Large intestine (tissue), 3 donors: Measurements from ENCODE around the gene PAFAH1B1. TPM values are rescaled to one million over a fixed set of nuclear protein-coding genes. Genes with fewer than 3 reads are reported as not detected.

ENCODE experiments used
- DNase-seq, 2 donors: peaks; one replicate each; pipeline versions ENCODE4 v3.0.0 to v3.0.0-alpha.2; 2013
- H3K27ac ChIP-seq: one replicate; pipeline ENCODE4 v1.5.1; 2013; ENCODE audit warnings: low read length
- H3K27me3 ChIP-seq: 2 replicates; pipeline ENCODE4 v1.6.1; 2013; ENCODE audit warnings: low read length; ENCODE audit not compliant: control insufficient read depth, insufficient read depth
- H3K36me3 ChIP-seq: 2 replicates; pipeline ENCODE4 v1.6.1; 2013; ENCODE audit warnings: low read length; ENCODE audit not compliant: control insufficient read depth, insufficient read depth
- H3K4me1 ChIP-seq: one replicate; pipeline ENCODE4 v1.6.1; 2013; ENCODE audit warnings: low read length; ENCODE audit not compliant: control insufficient read depth, insufficient read depth
- H3K4me3 ChIP-seq: one replicate; pipeline ENCODE4 v1.5.1; 2013; ENCODE audit warnings: low read length
- H3K9me3 ChIP-seq: one replicate; pipeline ENCODE4 v1.6.1; 2013; ENCODE audit warnings: mild to moderate bottlenecking, low read depth, low read length, moderate library complexity; ENCODE audit not compliant: control insufficient read depth
- WGBS: methylation state at CpG from one replicate; pipeline ENCODE4 v1.1.5; 2013; ENCODE audit warnings: low lambda C conversion rate; ENCODE audit not compliant: insufficient coverage; 5-methylcytosine and 5-hydroxymethylcytosine counted together
- polyA plus RNA-seq: library from polyadenylated mRNA; unstranded; fragments of 120-200 nt; gene quantifications from one replicate; pipeline ENCODE4 v1.2.1, GENCODE V29; 2013

The PAFAH1B1 gene
- polyA plus RNA-seq, 1 donor = 107 TPM

GRCh38 chr17:2708585-2709182, 115.2 kb downstream of the PAFAH1B1 start:
- DNase-seq = no peak
- H3K9me3 ChIP-seq = no peaks in the 10 kb centered on the region
- no CpG with 5 or more reads among the region's 21 CpGs for WGBS
- peak overlapping the region; percentile 93 for H3K27ac ChIP-seq
- peaks cover 30% of the 10 kb centered on the region for H3K36me3 ChIP-seq
- no peaks in the 10 kb centered on the region for H3K27me3 ChIP-seq
- peak overlapping the region; percentile 80 for H3K4me3 ChIP-seq
- H3K4me1 ChIP-seq = peaks cover 42% of the 10 kb centered on the region

GRCh38 chr17:2709183-2709661, 115.8 kb downstream of the PAFAH1B1 start:
- peak in 1 of 2 donors; percentile 67 for DNase-seq
- H3K9me3 ChIP-seq = no peaks in the 10 kb centered on the region
- peaks cover 24% of the 10 kb centered on the region for H3K36me3 ChIP-seq
- peak overlapping the region; percentile 80 for H3K4me3 ChIP-seq
- H3K4me1 ChIP-seq = peaks cover 42% of the 10 kb centered on the region
- H3K27me3 ChIP-seq = no peaks in the 10 kb centered on the region
- no CpG with 5 or more reads among the region's 10 CpGs for WGBS
- H3K27ac ChIP-seq = peak overlapping the region; percentile 93

- no CpG with 5 or more reads among the region's 16 CpGs for WGBS
Observed at GRCh38 chr17:2710071-2710802, 116.8 kb downstream of the PAFAH1B1 start.

GRCh38 chr17:2710803-2711607, 117.6 kb downstream of the PAFAH1B1 start:
- peak; percentile 72 to 83 for DNase-seq
- Histone ChIP-seq H3K4me3 (peak overlapping the region; percentile 80), H3K9me3 (no peaks in the 10 kb centered on the region), H3K4me1 (peaks cover 42% of the 10 kb centered on the region), H3K27me3 (no peaks in the 10 kb centered on the region), H3K27ac (peak overlapping the region; percentile 93), H3K36me3 (peaks cover 13% of the 10 kb centered on the region)
- no CpG with 5 or more reads among the region's 82 CpGs for WGBS

More at GRCh38 chr17:2710071-2710802, 116.8 kb downstream of the PAFAH1B1 start:
- Histone ChIP-seq H3K4me3 (peak overlapping the region; percentile 80), H3K27me3 (no peaks in the 10 kb centered on the region), H3K27ac (peak overlapping the region; percentile 93), H3K36me3 (peaks cover 18% of the 10 kb centered on the region), H3K9me3 (no peaks in the 10 kb centered on the region), H3K4me1 (peaks cover 42% of the 10 kb centered on the region)
- no peak for DNase-seq

- peak within 1 kb of the TSS; percentile 80 for H3K4me3 ChIP-seq
- no peaks in the 10 kb centered on the region for H3K27me3 ChIP-seq
- peak within 1 kb of the TSS; percentile 93 for H3K27ac ChIP-seq
- WGBS = no CpG with 5 or more reads among the region's 76 CpGs
- H3K9me3 ChIP-seq = no peaks in the 10 kb centered on the region
- H3K36me3 ChIP-seq = peaks cover 10% of the 10 kb centered on the region
- peaks cover 42% of the 10 kb centered on the region for H3K4me1 ChIP-seq
- peak; percentile 97 to 99 for DNase-seq
Observed at GRCh38 chr17:2711608-2712299, 118.3 kb downstream of the PAFAH1B1 start, which contains the start of gene CLUH. Gene CLUH (minus strand): TSS chr17:2711764. CDS start chr17:2711661, 103 bp downstream.

- H3K27me3 ChIP-seq = no peaks in the 10 kb centered on the region
- H3K36me3 ChIP-seq = peaks cover 5% of the 10 kb centered on the region
- peak overlapping the region; percentile 80 for H3K4me3 ChIP-seq
- 60% methylated on average over 1 of the region's 36 CpGs for WGBS
- no peak for DNase-seq
- H3K4me1 ChIP-seq = peaks cover 37% of the 10 kb centered on the region
- H3K9me3 ChIP-seq = no peaks in the 10 kb centered on the region
- H3K27ac ChIP-seq = peak overlapping the region; percentile 58
Observed at GRCh38 chr17:2712300-2713043, 119.0 kb downstream of the PAFAH1B1 start.

GRCh38 chr17:2713881-2714280, 120.4 kb downstream of the PAFAH1B1 start:
- Histone ChIP-seq H3K4me3 (no peak overlapping the region), H3K27ac (no peak overlapping the region), H3K27me3 (no peaks in the 10 kb centered on the region), H3K9me3 (no peaks in the 10 kb centered on the region), H3K4me1 (peaks cover 23% of the 10 kb centered on the region), H3K36me3 (no peaks in the 10 kb centered on the region)
- WGBS = no CpG with 5 or more reads among the region's 9 CpGs
- no peak for DNase-seq

GRCh38 chr17:2716649-2717048, 123.2 kb downstream of the PAFAH1B1 start:
- H3K36me3 ChIP-seq = no peaks in the 10 kb centered on the region
- no peak overlapping the region for H3K4me3 ChIP-seq
- peaks cover 7% of the 10 kb centered on the region for H3K4me1 ChIP-seq
- H3K27me3 ChIP-seq = no peaks in the 10 kb centered on the region
- H3K27ac ChIP-seq = no peak overlapping the region
- H3K9me3 ChIP-seq = no peaks in the 10 kb centered on the region
- no peak for DNase-seq
- no CpG with 5 or more reads among the region's 5 CpGs for WGBS

- whole genome bisulfite sequencing = 0% methylated on average over 1 of the region's 13 CpGs
- H3K27me3 ChIP-seq = no peaks in the 10 kb centered on the region
- no peak overlapping the region for H3K27ac ChIP-seq
- no peaks in the 10 kb centered on the region for H3K4me1 ChIP-seq
- H3K9me3 ChIP-seq = no peaks in the 10 kb centered on the region
- no peak for DNase-seq
- no peaks in the 10 kb centered on the region for H3K36me3 ChIP-seq
- no peak overlapping the region for H3K4me3 ChIP-seq
Observed at GRCh38 chr17:2718150-2718938, 124.9 kb downstream of the PAFAH1B1 start.
